ENCODE data around the gene THAP10.

Gene THAP10

DNA sequence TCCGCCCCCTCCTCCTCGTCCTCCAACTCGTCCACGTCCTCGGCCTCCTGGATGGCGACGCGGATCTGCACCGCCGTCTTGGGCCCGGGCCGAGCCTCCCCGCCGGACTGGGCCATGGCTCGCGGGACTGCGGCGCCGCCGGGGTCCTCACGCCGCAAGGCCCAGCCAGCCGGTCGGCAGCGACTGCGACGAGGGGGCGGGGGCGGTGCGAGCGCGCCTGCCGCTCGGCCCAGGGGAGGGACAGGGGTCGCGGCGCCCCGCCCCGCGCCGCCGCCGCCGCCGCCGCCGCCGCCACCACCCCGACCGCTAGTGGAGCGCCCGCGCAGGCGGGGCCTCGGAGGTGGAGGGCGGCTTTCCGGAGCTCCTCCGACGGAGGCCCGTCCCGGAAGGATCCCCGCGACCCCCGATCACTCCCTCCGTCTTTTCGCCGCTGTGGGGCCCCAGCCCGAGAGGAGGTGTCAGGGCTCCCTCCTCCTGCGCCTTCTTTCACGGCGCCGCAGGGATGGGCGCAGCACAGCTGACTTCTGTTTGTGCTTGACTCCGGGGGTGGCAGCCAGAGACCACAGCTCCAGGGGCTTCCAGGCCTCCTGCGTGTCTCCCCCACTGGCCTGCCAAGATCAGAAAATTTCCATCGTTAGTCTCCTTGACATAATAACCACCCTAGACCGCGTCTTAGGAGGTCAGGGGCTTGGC is 38.1 kb downstream of the THAP10 start, which contains the start of gene LARP6:
Gene LARP6, minus strand, starts transcription at position 185 of the 693 bp plus-strand sequence. Its CDS starts 69 bp downstream, at position 116.
- peak; percentile 5 for DNase-seq (ENCODE audit: low read depth)

DNA sequence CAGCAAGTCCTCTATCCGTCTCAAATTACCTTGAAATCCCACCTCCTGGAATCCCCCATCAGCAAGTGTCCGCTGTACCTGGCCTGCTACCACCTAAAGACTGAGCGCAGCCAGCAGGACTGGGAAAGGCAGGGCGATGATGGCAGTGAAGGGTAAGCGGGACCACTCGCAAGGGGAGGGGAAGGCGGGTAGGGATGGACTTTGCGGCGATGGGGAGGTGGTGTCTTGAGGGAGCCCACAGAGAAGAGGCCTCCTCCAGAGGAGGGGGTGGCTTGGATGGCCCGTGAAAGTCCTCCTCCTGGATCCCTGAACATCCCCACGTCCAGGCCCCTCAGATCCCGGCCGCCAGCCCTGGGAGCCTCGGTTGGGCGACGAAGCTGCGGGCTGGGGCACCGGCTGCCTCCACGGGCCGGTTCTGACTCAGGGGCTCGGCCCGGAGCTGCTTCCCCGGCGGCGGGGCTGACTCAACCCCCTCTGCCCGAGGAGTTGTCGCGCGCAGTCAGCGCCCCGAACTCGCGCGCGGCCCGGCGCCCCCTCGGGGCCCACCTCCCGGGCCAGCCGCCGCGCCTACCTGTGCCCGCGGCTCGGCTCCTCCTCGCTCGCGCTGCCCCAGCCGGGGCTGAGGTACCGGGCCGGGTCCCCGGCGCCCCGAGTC is 38.8 kb downstream of the THAP10 start:
- no peak for DNase-seq (ENCODE audit: low read depth)

DNA sequence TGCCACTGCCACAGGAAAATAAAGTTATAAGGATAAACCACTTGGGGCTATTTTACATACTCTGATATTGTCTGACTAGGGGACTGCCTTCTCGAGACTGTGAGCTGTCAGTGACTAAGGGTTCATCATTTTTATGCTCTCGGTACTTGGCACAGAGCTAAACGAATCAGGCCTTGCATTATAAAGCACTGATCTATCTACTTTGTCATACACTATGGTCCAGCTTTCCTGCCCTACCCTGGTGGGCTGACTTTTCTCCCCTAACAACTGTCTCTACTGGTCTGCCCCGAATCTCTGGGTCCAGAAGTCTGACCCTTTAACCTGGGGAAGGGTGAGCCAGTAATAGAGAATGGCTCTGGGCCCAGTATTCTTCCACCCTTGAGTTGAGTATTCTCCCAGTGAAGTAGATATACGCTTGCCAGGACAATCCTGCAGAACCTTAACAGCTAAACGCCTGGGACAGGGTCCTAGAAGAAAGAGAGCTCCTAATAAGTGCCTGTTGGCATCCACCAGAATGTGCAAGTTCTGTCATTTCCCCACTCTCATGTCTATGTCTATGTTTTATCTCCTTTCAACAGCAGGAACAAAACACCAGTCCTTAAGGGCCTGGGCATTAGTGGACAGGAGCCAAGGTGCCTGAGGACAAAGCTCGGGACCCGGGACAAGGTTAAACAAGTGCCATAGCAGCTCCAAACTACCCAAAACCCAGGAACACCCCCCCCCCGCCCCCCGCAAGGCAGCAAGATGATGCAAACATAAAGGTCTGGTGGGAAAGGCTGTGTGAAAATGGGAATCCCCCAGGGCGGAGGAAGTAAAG is 39.5 kb downstream of the THAP10 start:
- DNase-seq (ENCODE audit: low read depth) = no peak

DNA sequence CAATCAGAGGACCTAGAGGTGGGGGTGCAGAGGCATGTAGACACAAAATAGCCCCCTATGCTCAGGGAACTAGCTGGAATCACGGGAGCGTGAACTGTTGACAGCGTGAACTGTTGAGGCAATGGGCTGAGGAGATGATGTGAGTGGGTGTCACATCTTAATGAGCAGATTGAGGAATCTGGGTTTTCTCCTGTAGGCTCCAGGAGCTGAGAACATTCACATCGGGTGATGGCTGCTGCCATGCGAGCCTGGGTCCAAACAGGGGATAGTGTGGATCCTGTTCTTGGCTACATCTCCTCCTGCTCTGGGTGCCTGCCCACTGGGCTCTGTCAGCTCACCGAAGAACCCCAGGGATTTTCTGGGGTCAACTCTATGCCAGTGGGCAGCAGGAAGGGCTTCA is 40.3 kb downstream of the THAP10 start:
- DNase-seq (ENCODE audit: low read depth) = no peak

DNA sequence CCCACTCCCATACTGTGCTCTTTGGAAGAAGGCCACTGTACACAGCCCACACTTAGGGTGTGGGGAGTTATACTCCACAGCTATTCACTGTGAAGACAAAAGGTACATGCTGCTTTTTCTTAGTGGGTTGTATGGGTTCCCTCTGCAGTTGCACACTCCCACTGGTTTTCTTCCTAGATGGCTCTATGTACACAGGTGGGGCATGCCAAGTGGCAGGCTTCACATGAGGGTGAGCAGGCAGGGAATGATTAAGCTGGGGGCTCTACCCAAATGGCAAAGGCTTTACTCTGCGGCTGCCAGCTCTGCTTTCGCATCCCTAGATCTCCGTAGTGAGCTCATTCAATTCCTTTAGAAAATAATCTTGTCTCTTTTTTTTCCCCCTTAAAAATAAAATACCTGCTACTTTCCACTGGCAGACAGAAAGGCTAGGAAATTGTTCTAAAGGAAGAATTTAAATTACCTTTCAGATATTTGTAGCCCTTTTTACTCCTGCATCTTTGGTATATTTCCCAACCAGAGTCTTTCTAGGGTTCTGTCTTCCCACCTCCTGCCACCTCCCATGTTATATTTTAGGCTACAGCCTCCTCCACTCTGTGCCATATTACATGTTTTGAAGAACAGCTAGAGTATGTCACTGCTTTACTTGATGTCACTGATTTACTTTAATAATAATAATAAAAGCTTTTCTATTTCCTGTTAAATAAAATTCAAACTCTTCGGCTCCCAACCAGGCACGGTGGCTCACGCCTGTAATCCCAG is 46.5 kb downstream of the THAP10 start:
- DNase-seq (ENCODE audit: low read depth) = no peak

DNA sequence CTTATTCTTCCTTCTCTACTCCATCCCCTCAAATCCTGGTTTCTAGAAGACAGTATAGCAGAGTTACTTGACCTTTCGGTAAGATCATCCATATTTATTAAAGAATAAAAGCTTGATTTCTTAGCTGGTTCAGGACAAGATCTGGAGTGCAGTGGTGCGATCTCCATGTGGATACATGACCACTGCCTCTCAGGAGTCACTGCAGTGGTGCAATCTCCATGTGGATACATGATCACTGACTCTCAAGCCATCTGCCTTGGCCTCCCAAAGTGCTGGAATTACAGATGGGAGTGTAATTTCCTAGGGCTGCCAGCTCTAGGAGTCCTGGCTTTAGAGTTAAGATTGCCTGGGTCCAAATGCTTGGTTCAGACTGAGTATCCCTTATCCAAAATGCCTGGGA is 54.8 kb downstream of the THAP10 start:
- DNase-seq (ENCODE audit: low read depth) = no peak

DNA sequence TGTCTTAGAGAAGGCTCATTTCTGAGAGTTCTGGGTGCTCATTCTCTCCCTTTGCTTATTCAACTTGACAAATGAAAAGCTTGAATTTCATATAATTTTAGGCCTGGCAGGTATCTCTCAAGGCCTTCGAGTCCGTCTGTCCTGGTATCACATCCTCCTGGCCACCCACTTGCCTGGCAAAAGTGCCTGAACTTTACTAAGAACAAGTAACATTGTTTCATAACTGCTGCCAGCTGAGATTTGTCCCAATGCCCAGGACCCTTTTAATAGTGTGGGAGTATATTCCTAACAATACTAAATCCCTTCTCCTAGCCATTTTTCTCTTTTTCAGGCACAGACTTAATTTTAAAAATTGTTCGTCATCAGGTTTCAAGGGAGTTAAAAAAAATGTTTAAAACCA is 56.4 kb downstream of the THAP10 start:
- DNase-seq (ENCODE audit: low read depth) = no peak

DNA sequence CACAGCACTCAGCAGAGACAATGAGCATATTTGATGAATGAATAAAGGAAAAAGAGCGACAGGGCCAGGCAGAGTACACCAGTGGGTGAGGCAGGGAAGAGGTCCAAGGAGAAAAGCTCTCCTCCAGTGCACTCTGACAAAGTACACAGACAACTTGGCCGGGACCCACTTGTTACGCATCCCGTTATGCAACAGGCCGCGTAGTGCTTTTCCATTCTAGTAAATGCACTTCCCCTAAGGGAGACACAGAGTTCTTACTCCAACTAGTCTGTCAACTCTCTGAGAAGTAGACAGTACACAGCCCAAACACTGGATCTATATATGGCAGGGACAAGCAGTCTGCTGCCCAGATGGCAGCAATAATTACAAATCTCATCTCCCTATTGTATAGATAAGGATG is 56.8 kb downstream of the THAP10 start:
- DNase-seq (ENCODE audit: low read depth) = no peak

DNA sequence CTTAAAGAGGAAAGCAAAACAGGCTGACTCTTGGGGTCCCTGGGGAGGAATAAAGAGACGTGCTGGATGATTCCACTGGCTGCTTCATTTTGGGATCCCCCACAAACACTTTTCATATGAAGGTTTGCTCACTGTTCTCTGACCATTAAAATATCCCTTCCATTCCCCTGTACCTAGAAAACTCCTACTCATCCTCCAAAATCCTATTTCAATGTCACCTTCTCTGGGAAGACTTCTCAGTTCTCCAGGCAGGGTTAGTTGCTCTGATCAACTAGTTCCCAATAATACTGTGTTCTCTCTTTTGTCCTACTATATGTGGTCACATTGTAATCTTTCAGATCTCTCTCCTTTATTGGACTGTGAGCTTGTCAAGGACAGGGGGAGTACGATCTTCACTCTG is 57.2 kb downstream of the THAP10 start:
- no peak for DNase-seq (ENCODE audit: low read depth)

DNA sequence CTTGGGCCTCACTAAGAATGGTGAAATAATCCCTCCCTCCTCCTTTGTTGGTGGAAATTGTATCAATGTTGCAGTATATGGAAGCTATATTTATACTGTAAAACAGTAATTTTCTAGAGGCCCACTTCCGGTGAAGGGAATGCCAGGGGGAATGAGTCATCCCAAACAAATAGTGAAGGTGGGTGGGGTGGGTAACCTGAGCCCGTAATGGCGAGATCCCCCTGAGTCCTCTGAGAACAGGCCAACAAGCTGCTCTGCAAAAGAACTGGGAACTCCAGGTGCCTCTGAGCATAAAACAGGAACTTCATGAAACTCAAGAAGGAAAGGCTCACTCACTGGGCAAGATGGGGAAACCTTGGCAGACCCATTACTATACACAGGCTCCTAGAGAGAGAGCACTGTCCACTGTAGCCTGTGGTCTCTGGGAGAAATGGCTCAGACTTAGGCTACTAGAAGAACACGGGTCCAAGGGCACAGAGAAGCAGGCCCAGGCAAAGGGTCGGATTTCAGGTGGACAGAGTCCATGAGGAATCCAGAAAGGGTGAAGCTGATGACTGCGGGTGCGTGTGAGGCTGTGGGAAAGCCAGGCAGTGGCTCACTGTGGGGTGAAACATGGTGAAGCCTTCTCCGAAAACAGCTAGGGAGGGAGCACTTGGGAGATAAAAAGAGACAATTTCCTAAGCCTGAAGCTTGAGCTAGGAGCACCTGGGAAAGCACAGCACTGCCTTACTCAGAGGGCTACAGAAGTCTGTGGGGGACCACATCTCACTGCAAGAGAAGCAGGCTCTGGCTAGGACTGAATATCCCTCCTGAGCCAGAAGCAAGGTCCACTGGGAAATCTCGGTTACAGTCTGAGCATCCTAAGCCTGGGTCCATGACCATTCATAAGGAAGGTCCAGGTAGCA is 58.1 kb downstream of the THAP10 start:
- no peak for DNase-seq (ENCODE audit: low read depth)

DNA sequence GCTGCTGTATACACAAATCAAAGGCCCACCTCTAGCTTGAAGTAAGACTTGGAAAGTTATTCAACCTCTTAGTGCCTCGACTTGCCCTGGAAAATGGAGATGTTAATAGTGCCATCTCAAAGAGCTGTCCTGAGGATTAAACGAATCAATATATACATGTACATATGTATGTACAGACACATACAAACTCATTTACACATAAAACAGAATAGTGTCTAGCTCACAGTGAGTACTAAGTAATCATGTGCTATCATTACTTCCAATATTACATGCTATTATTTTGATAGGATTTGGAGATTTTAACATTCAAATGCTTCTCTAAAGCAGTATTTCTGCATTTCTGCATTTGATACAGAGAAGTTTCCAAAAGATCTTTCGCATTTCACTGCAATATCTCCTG is 58.8 kb downstream of the THAP10 start:
- no peak for DNase-seq (ENCODE audit: low read depth)

DNA sequence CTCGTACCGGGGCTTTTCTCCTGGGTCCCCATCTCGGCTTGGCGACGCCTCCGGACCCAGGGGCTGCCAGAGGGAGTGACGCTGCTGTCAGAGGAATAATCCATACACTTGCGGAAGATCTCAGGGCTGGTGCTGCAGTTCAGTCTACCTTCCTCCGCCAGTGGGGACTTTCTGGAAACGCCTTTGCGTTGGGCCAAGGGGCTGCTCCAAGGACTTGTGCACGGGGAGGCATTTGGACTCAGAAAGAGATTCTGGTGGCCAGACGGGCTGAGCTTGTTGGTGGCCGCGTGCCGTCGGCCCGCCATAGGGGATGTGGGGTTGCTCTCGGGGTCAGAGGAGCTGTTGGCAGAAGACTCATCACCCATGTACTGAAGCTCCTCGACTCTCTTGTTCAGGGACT is 60.1 kb downstream of the THAP10 start:
- DNase-seq (ENCODE audit: low read depth) = no peak

All from stimulated activated CD8-positive, alpha-beta memory T cell treated with anti-CD3 and anti-CD28 coated beads, Interleukin-7, amount 100 ng/mL, for 24 hours (primary cell).